GM18873 (cell line): ENCODE results near the gene ANXA1.
"Not testable (repeated sequence)": the region's sequence is repeated elsewhere in the genome, so short reads cannot be mapped to it uniquely, and the experiment has no call there.

Source experiments
- ATAC-seq: cut with Tn5 transposase; IDR thresholded peaks from one replicate; pipeline ENCODE4 v1.9.1; 2021; ENCODE audit warnings: mild to moderate bottlenecking, moderate library complexity, moderate number of reproducible peaks; ENCODE audit not compliant: unreplicated experiment, low FRiP score

Gene ANXA1

DNA sequence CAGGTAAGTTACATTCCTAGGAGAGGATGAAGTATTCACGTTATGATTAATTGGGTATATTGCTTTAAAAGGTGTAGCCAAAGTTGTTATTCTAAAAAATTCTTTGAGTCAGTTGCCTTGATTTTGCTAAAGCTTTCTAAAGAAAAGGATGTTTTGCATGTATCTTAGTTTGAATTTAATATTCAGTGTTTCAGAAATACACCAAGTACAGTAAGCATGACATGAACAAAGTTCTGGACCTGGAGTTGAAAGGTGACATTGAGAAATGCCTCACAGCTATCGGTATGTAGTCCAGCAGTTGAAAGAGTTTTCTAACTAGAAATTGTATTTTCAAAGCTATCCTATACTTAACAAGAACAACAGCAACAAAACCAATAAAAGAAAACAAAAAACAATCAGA lies 14.2 kb downstream of the ANXA1 start:
- no peak for ATAC-seq

DNA sequence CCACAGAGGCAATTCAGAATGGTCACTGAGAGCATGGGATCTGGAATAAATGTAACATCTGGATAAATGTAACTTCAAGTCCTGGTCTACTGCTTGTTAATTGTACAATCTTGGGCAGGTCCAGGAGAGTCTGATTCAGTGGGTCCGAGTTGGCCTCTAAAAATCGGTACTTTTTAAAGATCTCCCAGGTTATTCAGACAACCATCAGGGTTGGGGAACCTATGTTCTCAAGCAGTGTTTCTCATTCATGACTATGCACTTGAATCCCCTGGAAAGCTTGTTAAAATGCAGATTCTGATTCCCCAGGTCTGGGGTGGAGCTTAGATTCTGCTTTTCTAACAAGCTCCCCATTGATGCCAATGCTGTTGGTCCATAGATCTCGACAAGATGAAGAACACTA lies 14.8 kb downstream of the ANXA1 start:
- no peak for ATAC-seq

DNA sequence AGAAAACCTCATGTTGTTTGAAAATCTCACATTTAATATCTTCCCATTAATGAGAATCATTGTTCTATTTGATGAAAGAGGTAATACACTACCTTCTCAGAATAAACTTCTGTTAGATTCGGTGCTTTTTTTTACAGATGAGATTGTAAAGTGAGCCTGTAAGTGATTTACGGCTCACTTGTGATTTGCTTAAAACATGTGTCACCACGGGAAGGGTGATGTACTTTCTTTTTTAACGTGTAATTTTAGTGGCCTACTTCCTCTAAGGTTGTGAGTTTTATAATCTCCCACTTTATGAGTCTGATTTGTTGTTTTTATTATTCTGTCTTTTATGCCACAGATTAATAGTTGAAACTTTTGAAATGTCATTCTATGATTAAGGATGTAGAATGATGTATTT lies 15.9 kb downstream of the ANXA1 start:
- no peak for ATAC-seq

GRCh38 chr9:73168298-73168934 lies 16.8 kb downstream of the ANXA1 start:
- no peak for ATAC-seq

GRCh38 chr9:73170185-73170957 lies 18.7 kb downstream of the ANXA1 start:
- no peak for ATAC-seq

- no peak for ATAC-seq
Measured at GRCh38 chr9:73172901-73173215, 21.2 kb downstream of the ANXA1 start.

DNA sequence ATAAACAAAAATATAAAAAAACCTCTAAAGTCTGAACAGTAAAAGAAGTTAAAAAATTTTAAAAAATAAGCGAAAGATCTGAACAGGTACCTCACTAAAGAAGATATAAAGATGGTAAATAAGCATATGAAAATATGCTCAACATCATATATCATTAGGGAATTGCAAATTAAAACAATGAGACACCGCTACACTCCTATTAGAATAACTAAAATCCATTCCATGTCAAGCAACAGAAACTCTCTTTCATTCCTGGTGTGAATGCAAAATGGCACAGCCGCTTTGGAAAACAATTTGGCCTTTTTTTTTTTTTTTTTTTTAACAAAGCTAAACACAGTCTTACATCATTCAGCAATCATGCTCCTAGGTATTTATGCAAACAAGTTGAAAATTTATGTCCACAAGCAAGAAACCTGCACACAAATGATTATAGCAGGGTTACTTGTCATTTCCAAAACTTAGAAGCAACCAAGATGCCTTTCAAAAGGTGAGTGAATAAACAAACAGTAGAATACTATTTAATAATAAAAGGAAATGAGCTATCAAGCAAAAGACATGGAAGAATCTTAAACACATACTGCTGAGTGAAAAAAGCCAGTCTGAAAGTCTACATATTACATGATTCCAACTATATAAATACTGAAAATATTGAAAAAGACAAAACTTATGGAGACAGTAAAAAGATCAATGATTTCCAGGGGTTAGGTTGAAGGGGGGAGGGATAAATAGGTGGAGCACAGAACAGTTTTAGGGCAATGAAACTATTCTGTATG lies 22.1 kb downstream of the ANXA1 start:
- no peak for ATAC-seq

DNA sequence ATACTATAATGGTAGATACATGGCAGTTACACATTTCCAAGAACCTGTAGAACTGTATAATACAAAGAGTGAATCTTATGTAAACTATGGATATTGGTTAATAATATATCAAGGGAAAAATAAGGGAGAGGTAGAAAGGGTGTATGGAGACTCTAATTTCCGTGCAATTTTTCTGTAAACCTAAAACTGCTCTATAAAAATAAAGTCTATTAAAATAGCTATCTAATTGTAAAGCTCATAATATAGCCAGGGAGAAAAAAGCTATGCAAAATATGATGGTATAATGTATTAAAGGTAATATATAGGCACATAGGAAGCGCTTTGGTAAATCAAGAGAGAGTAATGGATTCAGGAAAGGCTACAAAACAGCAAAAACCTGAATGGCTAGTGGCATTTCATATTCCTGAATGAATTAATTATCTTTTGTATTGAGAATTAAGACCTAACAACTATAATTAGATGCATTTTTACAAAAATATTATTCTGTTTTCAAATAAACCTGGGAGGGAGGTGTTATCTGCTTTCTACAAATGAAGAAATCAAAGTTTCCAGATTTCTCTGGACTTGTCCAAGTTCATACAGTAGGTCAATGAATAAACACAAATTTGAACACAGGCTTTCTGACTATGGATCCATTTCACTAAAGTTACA lies 22.8 kb downstream of the ANXA1 start:
- no peak for ATAC-seq

DNA sequence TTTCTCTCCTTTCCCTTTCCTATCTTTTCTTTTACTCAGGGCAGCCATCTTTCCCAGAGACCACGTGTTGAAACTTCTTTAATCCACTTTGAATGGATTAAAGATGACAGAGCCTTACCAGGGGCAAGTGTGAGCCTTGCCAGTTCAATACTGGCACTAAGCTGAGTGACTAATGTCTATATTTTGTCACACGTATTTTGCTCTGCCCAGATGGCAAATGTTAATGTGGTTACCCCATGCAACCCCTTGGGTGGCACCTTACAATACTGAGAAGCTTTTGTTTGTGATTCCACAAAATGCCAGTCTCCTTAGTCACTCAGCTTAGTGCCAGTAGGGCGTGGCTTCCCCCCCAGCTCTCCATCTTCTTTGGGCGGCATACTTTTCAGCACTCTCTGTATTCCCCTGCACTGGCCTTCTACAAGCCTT lies 24.8 kb downstream of the ANXA1 start:
- no peak for ATAC-seq

DNA sequence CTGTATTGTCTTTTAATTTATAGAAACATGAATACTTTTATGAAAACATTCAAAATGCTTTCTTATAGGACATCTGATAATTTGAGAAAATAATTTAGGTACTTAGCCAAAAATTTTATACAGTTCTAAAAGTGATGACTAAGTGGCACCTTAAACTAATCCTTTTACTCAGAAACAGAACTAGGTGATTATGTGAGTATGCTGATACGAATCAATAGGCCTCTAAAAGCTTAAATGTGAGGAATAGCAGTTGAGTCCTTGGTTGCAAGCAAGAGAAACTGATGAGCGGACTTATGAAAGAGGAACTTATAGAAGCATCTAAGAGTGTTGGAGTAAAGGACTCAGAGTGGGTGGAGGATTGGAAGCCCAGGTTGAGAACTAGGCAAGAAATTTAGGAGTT lies 26.4 kb downstream of the ANXA1 start:
- no peak for ATAC-seq

DNA sequence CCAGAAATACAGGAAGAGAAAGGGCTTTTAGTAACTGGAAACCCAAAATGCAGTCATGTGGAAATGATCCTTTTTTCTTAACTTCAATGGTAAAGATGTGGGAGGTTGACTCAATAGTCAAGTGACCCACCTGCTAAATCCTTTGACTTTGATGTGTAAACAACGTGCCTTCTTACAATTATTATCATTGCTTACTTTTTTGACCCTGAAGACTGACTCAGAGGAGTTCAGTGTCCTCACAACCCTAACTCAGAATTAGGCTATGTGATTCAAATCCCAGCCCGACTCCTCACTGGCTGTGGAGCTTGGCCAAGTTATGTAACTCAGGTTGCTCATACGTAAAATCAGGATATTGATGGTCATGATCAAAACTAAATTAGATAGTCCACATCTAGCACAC lies 27.9 kb downstream of the ANXA1 start:
- ATAC-seq, result no peak

DNA sequence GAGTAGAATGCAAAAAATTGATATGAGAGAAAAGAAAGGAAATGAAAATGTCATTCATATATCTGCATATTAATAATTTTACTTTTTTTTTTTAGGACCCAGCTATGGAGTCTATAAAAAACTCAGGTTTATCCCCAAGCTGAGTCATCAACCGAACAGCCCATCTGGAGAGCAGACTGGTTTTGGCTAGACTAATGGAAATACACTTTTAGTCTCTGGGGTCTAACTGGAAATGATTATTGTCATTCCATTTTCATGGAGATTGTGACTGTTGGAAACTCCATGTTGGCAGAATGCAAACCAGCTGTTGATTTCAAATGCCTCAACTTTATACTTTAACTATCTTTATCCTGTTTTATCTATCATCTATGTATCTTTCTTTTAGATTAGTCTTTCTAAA lies 28.7 kb downstream of the ANXA1 start:
- no peak for ATAC-seq

DNA sequence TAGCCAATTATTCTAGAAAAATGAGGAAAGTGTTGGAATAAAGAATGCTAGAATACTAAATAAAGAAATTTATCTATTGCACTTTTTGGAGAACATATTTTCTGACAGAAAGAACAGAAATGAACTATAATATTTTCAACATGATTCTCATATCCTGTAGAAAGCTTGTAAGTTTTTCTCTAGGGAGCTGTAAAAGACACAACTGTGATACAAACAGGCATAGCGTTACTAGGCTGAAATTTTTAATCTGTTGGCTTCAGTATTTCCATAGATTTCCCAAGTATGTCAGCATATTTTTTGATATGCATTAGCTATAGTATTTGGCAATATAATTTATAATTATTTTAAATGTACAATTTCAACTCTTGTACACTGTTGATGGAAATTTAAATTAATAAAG lies 31.3 kb downstream of the ANXA1 start:
- no peak for ATAC-seq

DNA sequence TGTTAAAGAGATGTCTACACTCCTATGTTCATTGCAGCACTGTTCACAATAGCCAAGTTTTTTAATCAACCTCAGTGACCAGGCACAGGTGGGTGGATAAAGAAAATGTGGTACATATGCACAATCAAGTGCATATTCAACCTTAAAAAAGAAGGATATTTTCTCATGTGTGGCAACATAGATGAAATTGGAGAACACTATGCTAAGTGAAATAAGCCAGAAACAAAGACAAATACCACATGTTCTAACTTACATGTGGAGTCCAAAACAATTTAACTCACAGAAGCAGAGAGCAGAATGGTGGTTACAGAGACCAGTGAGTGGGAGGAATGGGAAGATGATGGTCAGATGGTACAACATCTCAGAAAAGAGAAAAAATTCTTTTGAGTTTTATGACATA lies 31.8 kb downstream of the ANXA1 start:
- ATAC-seq, result no peak

GRCh38 chr9:73183917-73184861 lies 32.5 kb downstream of the ANXA1 start:
- no peak for ATAC-seq

- not testable (repeated sequence) for ATAC-seq
Measured at GRCh38 chr9:73191109-73191508, 39.4 kb downstream of the ANXA1 start.

GRCh38 chr9:73194284-73194683 lies 42.6 kb downstream of the ANXA1 start:
- no peak for ATAC-seq

DNA sequence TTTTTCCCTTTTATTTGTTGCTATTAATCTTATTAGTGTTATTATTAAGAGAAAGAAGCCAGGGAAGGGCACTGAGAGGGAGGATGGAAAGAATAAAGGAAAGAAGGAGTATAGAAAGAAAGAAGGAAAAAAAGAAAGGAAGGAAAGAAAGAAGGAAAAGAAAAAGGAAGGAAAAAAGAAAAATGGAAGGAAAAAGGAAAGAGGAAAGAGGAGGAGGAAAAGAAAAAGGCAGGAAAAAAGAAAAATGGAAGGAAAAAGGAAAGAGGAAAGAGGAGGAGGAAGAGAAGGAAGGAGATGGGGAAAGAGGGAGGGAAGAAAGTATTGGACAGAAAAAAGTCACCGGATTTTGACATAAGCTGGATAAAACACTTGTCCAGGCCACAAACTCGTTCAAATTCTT lies 47.8 kb downstream of the ANXA1 start:
- no peak for ATAC-seq

- ATAC-seq, result no peak
Measured at GRCh38 chr9:73199886-73200285, 48.2 kb downstream of the ANXA1 start.
